Muscle layer of colon (tissue), 2 donors: ENCODE data around the gene ZDHHC16.
A peak's percentile ranks its signal among the peaks of the same experiment; 100 is the strongest.

ENCODE experiments used
- H3K27ac ChIP-seq: one replicate; pipeline ENCODE4 v1.7.0; 2013; ENCODE audit warnings: low read depth, mild to moderate bottlenecking, low read length, moderate library complexity
- H3K27me3 ChIP-seq, 2 donors: one replicate each; pipeline ENCODE4 v1.7.0; 2013; ENCODE audit warnings: low read length in 2 of 2, mild to moderate bottlenecking in 2 of 2; ENCODE audit not compliant: insufficient read depth in 2 of 2, control insufficient read depth in 1 of 2
- H3K36me3 ChIP-seq: one replicate; pipeline ENCODE4 v1.7.0; 2013; ENCODE audit warnings: mild to moderate bottlenecking, low read length; ENCODE audit not compliant: insufficient read depth
- H3K4me1 ChIP-seq: one replicate; pipeline ENCODE4 v1.7.0; 2013; ENCODE audit warnings: mild to moderate bottlenecking, low read length; ENCODE audit not compliant: insufficient read depth
- H3K4me3 ChIP-seq, 2 donors: one replicate each; pipeline ENCODE4 v1.7.0; 2013; ENCODE audit warnings: low read length in 2 of 2, low read depth in 1 of 2, mild to moderate bottlenecking in 1 of 2, moderate library complexity in 1 of 2
- H3K9ac ChIP-seq: one replicate; pipeline ENCODE4 v1.7.0; 2013; ENCODE audit warnings: low read length
- H3K9me3 ChIP-seq: one replicate; pipeline ENCODE4 v1.7.0; 2013; ENCODE audit warnings: mild to moderate bottlenecking, low read length
- donor health status: abdominal sarcoma.
- donor health status: Adenocarcinoma of cecum.

Gene ZDHHC16

GRCh38 chr10:97483506-97483905 is 37.5 kb downstream of the ZDHHC16 start:
- no peaks in the 10 kb centered on the region for H3K9me3 ChIP-seq
- H3K36me3 ChIP-seq: peaks cover 32% of the 10 kb centered on the region
- no peaks in the 10 kb centered on the region for H3K27me3 ChIP-seq
- H3K4me1 ChIP-seq: peaks cover 5% of the 10 kb centered on the region
- no peak overlapping the region for H3K9ac ChIP-seq
- H3K4me3 ChIP-seq: no peak overlapping the region
- no peak overlapping the region for H3K27ac ChIP-seq

GRCh38 chr10:97483921-97484320 is 37.9 kb downstream of the ZDHHC16 start:
- Histone ChIP-seq H3K36me3 (peaks cover 31% of the 10 kb centered on the region), H3K27ac (no peak overlapping the region), H3K9me3 (no peaks in the 10 kb centered on the region), H3K4me1 (peaks cover 5% of the 10 kb centered on the region), H3K4me3 (no peak overlapping the region), H3K27me3 (no peaks in the 10 kb centered on the region), H3K9ac (no peak overlapping the region)

GRCh38 chr10:97485647-97486281 is 39.8 kb downstream of the ZDHHC16 start:
- no peaks in the 10 kb centered on the region for H3K9me3 ChIP-seq
- peaks cover 13% of the 10 kb centered on the region for H3K36me3 ChIP-seq
- peaks cover 11% of the 10 kb centered on the region for H3K4me1 ChIP-seq
- no peak overlapping the region for H3K27ac ChIP-seq
- no peak overlapping the region for H3K9ac ChIP-seq
- no peaks in the 10 kb centered on the region for H3K27me3 ChIP-seq
- no peak overlapping the region for H3K4me3 ChIP-seq

GRCh38 chr10:97490592-97490991 is 44.6 kb downstream of the ZDHHC16 start:
- Histone ChIP-seq H3K9ac (no peak overlapping the region), H3K9me3 (no peaks in the 10 kb centered on the region), H3K4me1 (peaks cover 19% of the 10 kb centered on the region), H3K27ac (no peak overlapping the region), H3K4me3 (no peak overlapping the region), H3K36me3 (no peaks in the 10 kb centered on the region), H3K27me3 (no peaks in the 10 kb centered on the region)

DNA sequence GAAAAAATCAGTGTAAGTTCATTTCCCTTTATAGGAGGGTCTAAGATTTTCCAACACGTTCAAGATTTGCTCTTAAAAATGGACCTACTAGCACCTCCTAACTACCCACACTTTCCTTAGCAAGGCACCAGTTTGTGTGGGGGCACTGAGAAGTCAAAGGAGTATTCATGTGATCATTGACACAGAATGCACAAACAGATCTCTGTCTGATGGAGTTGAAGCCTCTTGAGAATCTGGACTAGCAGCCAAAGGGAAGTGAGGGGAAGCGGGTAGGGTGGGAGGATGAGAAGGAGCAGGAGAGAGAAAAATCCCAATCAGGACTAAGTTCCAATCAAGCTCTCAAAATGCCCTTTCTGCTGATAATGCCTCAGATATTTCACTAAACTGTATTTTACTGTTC is 48.2 kb downstream of the ZDHHC16 start:
- Histone ChIP-seq H3K4me3 (no peak overlapping the region), H3K4me1 (peaks cover 34% of the 10 kb centered on the region), H3K36me3 (peaks cover 3% of the 10 kb centered on the region), H3K27ac (no peak overlapping the region), H3K9me3 (no peaks in the 10 kb centered on the region), H3K27me3 (no peaks in the 10 kb centered on the region), H3K9ac (no peak overlapping the region)

GRCh38 chr10:97494863-97495506 is 49.0 kb downstream of the ZDHHC16 start:
- Histone ChIP-seq H3K36me3 (peaks cover 3% of the 10 kb centered on the region), H3K27ac (no peak overlapping the region)

DNA sequence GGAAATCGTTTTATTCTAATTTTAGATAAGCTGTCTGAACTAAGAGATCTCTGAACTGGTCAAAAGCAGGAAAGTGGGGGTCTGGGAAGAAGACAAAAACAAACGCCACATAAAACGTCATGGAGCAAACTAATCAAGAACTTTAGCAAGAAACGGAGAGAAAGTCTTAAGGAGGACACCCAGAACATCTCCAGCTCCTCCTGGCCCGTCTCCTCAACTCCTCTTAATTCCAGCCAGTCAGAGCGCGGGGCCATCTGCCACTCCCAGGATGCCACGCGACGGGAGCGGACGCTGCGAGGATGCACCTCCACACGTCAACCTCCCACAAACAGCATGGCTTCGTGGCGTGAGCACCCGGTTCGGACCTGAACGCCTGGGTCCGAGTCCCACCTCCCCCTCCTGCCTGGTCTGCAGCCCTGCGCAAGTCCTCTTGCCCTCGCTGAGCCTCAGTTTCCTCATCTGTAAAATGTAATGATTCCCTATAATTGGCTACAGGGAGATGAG is 51.6 kb downstream of the ZDHHC16 start:
- H3K36me3 ChIP-seq: peaks cover 3% of the 10 kb centered on the region
- H3K4me3 ChIP-seq: peak overlapping the region; percentile 90 to 99
- H3K9ac ChIP-seq: peak overlapping the region; percentile 77
- no peaks in the 10 kb centered on the region for H3K27me3 ChIP-seq
- peak overlapping the region; percentile 83 for H3K27ac ChIP-seq
- peaks cover 31% of the 10 kb centered on the region for H3K4me1 ChIP-seq
- no peaks in the 10 kb centered on the region for H3K9me3 ChIP-seq

More at GRCh38 chr10:97494863-97495506, 49.0 kb downstream of the ZDHHC16 start:
- no peaks in the 10 kb centered on the region for H3K27me3 ChIP-seq
- H3K4me1 ChIP-seq: peaks cover 37% of the 10 kb centered on the region
- H3K9ac ChIP-seq: no peak overlapping the region
- H3K9me3 ChIP-seq: no peaks in the 10 kb centered on the region
- H3K4me3 ChIP-seq: no peak overlapping the region

DNA sequence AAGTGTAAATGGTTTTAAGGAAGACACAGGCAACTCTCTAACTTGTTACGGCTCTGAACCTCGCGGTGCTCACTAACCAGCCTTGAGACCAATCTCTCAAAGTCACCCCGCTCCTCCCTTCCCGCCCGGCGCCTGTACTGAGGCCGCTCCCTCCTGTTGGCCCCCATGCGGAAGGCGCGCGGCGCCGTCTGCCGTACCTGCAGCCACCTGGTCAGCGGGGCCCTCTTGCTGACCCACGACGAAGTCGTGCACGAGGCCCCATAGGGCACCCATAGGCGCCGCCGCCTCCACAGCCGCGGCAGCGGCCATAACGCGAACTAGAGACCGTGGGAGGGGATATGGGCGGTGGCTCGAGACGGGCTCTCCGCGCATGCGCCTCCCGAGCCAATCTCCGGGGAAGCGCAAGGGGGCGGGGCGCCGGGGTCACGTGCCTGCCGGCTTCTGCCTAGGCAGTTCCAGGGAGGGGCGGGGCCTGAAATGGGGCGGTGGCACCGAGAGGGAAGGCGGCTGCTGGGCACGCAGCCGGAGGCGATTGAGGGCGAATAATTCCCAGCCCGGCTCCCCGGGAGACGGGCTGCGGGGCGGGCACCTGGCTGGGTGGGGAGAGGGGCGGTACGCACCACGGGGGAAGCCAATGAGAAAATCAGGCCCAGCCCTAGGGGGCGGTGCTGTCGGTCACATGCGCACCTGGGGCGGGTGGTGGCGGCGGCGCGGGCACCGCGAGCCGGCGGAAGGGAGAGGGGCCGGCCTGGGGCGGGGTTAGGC is 52.3 kb downstream of the ZDHHC16 start, which contains the start of gene MMS19:
TSS of gene MMS19 (minus strand) at position 347 of the 765 bp plus-strand sequence. CDS start at position 309, 38 bp downstream.
- peaks cover 31% of the 10 kb centered on the region for H3K4me1 ChIP-seq

GRCh38 chr10:97498841-97499560 is 53.0 kb downstream of the ZDHHC16 start, which contains the start of gene UBTD1:
Gene UBTD1, plus strand, starts transcription at chr10:97498924. Its CDS starts 280 bp downstream, at chr10:97499204.
- Histone ChIP-seq H3K4me3 (peak within 1 kb of the TSS; percentile 90 to 99), H3K36me3 (peaks cover 3% of the 10 kb centered on the region), H3K9ac (peak within 1 kb of the TSS; percentile 77), H3K27me3 (no peaks in the 10 kb centered on the region), H3K9me3 (no peaks in the 10 kb centered on the region), H3K4me1 (peaks cover 31% of the 10 kb centered on the region), H3K27ac (peak within 1 kb of the TSS; percentile 83)

More for the DNA sequence above, 52.3 kb downstream of the ZDHHC16 start, which contains the start of gene MMS19:
- peak within 1 kb of the TSS; percentile 83 for H3K27ac ChIP-seq
- H3K9ac ChIP-seq: peak within 1 kb of the TSS; percentile 77
- H3K4me3 ChIP-seq: peak within 1 kb of the TSS; percentile 90 to 99
- H3K9me3 ChIP-seq: no peaks in the 10 kb centered on the region
- H3K27me3 ChIP-seq: no peaks in the 10 kb centered on the region
- peaks cover 3% of the 10 kb centered on the region for H3K36me3 ChIP-seq

DNA sequence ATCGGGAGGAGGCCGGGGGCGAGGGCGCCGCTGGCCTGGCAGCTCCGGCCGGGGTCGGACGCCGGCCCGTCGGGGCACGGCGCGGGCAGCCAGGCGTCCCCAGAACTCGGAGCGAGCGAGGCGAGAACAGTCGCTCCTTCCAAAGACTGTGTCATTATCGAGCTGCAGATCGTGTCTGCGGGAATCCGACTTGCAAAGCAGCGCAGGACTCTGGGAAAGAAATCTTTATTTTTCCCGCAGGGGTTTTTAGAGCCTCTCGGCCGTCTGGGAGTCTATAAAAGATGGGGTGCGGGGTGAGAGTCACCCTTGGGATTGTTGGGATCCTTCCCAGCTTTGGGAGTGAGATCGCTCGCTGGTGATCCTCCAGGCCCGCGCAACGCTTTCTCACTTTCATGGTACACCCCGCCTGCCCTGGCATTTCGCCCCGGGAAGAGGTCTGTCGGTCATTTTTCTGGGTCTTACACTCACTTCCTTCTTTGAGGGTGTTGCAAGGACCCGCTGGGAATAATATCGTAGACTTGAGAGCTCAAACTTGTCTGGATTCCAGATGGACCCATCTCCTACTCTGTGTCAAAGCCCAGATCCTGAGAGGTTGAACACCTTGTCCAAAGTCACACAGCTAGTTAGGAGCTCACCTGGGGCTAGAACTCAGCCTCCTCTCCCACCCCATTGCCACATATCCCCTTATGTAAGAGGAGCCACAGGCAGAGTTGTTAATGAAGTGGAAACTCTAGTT is 53.8 kb downstream of the ZDHHC16 start:
- Histone ChIP-seq H3K9ac (peak overlapping the region; percentile 42), H3K9me3 (no peaks in the 10 kb centered on the region), H3K27ac (peak overlapping the region; percentile 83), H3K4me3 (peak overlapping the region; percentile 90 to 99), H3K27me3 (no peaks in the 10 kb centered on the region), H3K4me1 (peaks cover 28% of the 10 kb centered on the region), H3K36me3 (peaks cover 3% of the 10 kb centered on the region)
